DND-41 (cell line): ENCODE measurements around the gene UPF3A.

Source experiments
- CTCF ChIP-seq: IDR thresholded peaks from 2 replicates; pipeline ENCODE4 v1.5.1; 2012; ENCODE audit warnings: borderline replicate concordance, low read length, moderate library complexity, mild to moderate bottlenecking; ENCODE audit not compliant: poor library complexity, severe bottlenecking; ENCODE audit errors: extremely low read depth
- EZH2 ChIP-seq: IDR thresholded peaks from 3 replicates; pipeline ENCODE4 v1.6.1; 2012; ENCODE audit warnings: borderline replicate concordance, low read depth, mild to moderate bottlenecking, moderate library complexity, low read length, inconsistent platforms; ENCODE audit not compliant: severe bottlenecking

- TF ChIP-seq EZH2: no peak
- TF ChIP-seq CTCF: no peak
These were observed 44.3 kb downstream of the UPF3A start for GRCh38 chr13:114325729-114326128.
